Epithelial cell of proximal tubule (primary cell): Measurements from ENCODE around the gene NHS. TPM values are rescaled to one million over a fixed set of nuclear protein-coding genes. Genes with fewer than 3 reads are reported as not detected.

Experiments used
- DNase-seq: peaks from one replicate; pipeline ENCODE4 v3.0.0-alpha.2; 2011; ENCODE audit warnings: low read depth
- H3K4me3 ChIP-seq: 2 replicates; pipeline ENCODE4 v1.5.1; 2011; ENCODE audit warnings: low read depth, mild to moderate bottlenecking, low read length
- CTCF ChIP-seq: conservative IDR thresholded peaks from 2 replicates; pipeline ENCODE4 v1.5.1; 2012; ENCODE audit warnings: low read depth, mild to moderate bottlenecking, low read length
- total RNA-seq: library from RNA; depleted of rRNA; stranded (reverse); fragments of >200 nt; gene quantifications from 2 replicates; pipeline ENCODE4 v1.2.3, GENCODE V29; 2015

NHS gene
- total RNA-seq, 1 donor from 2014 or later, result 7.6 TPM

GRCh38 chrX:17431171-17431570 lies 56.2 kb downstream of the NHS start:
- TF ChIP-seq CTCF, result no peak
- DNase-seq, result no peak
- no peak overlapping the region for H3K4me3 ChIP-seq

DNA sequence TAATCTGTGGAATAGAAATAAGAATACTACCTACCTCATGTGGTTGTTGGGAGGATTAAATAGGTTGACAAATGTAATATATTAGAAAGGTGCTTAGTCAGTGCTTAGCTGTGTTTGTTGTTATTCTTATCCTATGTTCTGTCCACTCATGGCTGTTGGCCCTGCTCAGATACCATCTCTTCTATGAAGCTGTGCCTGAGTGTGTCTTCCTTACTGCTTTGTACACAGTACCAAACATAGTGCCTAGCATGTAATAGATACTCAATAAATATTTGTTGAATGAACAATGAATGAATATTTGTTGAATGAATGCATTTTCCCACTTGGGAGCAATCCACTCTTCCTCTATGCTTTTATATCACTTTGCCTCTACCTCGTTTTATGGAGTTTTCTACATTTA lies 57.2 kb downstream of the NHS start:
- TF ChIP-seq CTCF, result no peak
- DNase-seq, result no peak
- H3K4me3 ChIP-seq, result no peak overlapping the region

DNA sequence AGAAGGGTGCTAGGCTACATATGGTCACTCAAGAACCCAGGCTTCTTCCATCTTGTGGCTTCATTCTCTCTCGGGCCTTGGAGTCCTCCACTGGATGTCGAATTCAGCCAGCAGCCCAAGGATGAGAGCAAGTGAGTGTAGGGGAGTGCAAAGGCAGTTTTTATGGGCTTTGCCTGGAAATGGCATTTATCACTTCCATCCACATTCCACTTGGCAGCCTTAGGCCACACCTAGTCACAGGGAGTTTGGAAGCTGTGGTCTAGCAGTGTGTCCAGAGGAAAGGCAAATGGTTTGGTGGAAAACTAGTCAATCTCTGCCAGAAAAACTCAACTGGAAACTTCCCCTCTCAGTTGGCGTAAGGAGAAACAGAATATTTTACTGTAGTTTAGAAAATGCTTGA lies 59.0 kb downstream of the NHS start:
- no peak for DNase-seq
- no peak for TF ChIP-seq CTCF
- no peak overlapping the region for H3K4me3 ChIP-seq

DNA sequence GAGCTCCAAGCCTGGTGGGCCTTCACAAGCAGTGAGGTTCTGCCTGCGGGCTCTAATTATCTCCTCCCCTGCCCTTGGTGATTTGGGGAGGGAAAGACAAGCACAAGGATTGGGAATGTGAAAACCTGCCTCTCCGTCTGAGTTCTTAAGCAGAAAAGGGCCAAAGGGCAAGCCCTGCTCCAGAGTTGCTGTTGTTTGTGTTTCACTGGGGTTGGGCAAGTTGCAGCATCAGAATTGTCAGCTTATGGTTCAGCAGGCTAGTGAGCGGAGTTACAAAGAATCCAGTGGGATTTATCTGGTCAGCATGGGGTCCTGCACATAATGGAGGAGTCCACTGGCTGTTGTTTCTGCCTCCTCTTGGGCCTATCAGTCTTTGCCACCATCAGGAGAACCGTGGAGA lies 60.5 kb downstream of the NHS start:
- H3K4me3 ChIP-seq, result no peak overlapping the region
- DNase-seq, result no peak
- no peak for TF ChIP-seq CTCF

GRCh38 chrX:17438221-17438620 lies 63.2 kb downstream of the NHS start:
- no peak overlapping the region for H3K4me3 ChIP-seq
- TF ChIP-seq CTCF, result no peak
- DNase-seq, result no peak

GRCh38 chrX:17440258-17440657 lies 65.3 kb downstream of the NHS start:
- no peak for DNase-seq
- no peak for TF ChIP-seq CTCF
- no peak overlapping the region for H3K4me3 ChIP-seq

DNA sequence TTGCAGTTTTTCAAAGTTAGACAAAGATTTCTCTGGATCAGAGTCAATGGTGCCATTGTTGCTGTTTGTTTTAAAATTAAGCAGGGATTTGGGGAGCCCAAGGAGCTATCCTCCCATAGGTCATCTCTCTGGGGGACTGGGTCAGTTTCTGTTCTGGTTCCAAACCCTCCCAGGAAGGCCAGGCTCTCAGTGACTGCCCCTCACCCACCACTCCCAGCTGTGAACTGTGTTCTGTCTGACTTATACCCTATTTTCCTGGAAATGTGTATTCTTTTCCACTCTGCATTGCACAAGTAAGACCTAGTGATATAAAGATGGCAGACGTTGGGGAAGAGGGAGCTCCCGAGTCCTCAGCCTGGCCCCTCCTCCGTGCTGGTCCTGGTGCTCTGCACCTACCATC lies 65.8 kb downstream of the NHS start:
- no peak overlapping the region for H3K4me3 ChIP-seq
- no peak for DNase-seq
- TF ChIP-seq CTCF, result no peak
